Colon (tissue), 2 donors: ENCODE data around the gene CHMP1A.
"Not testable (repeated sequence)": the region's sequence is repeated elsewhere in the genome, so short reads cannot be mapped to it uniquely, and the experiment has no call there.

Experiments
- FAIRE-seq: peaks from 2 replicates; lab custom pipeline; 2012; peaks lifted over from hg19 to GRCh38; lab: Jason Lieb, UNC
- donor health status: control.
- donor health status: control.

CHMP1A gene

DNA sequence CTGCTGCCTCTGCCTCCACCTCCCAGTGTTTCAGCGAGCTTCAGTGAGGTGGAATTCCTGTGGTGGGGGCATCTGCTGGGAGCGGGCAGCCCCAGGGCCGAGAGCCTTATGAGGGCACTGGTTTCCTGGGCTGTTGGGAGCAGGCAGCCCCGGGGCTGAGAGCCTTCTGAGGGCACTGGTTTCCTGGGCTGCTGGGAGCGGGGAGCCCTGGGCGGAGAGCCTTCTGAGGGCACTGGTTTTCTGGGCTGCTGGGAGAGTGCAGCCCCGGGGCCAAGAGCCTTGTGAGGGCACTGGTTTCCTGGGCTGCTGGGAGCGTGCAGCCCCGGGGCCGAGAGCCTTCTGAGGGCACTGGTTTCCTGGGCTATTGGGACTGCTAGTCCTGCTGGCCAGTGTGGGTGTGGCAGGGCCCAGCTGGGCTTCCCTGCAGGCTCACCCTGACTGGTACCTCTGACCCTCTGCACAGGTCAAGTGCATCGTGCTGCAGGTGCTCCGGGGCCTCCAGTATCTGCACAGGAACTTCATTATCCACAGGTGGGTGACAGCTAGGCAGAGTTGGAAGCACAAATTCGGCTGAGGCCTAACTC lies 34.6 kb upstream of the CHMP1A start:
- FAIRE-seq, result no peak

DNA sequence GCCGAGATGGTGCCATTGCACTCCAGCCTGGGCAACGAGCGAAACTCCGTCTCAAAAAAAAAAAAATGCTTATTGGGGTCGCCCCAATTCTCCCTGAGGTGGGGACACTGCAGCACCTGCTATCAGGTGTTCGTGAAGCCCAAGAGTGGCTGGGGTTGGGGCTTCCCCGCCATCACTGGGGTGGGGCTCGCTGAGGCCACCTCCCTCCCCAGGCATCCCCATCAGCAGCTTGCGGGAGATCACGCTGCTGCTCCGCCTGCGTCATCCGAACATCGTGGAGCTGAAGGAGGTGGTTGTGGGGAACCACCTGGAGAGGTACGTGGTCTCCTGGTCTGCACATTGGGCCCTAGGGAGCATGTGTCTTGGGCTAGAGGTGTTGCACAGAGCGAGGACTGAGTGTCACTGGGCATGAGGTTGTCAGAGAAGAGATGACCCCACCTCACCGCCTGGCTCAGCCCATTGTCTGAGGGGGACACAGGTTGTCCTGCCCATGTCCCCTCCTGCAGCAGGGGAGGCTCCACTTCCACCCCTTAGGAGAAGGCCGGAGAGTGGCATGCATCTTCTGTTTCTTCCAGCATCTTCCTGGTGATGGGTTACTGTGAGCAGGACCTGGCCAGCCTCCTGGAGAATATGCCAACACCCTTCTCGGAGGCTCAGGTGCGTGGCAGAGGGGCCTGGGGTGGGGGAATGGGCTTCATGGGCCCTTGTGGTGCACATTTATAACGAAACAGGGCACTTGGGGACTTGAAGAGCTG lies 33.9 kb upstream of the CHMP1A start:
- no peak for FAIRE-seq

DNA sequence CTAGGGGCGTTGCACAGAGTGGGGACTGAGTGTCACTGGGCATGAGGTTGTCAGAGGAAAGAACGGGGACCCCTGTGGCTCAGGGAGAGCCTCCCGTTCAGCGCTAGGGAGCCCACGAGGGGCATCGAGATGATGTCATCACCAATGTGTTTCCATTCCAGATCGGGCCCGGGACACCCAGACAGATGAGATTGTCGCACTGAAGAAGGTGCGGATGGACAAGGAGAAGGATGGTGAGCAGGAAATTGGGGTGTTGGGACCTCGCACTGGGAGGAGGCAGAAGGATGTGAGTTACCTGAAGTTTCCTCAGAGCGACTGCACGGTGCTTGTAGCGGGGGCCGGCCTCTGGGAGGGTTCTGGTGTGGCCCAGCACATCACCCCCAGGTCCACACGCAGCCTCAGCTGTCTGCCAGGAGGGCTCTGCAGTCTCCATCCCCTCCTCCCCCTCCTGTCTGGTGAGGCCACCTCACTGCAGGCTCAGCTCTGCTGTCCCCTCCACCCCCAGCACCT lies 32.9 kb upstream of the CHMP1A start:
- no peak for FAIRE-seq

DNA sequence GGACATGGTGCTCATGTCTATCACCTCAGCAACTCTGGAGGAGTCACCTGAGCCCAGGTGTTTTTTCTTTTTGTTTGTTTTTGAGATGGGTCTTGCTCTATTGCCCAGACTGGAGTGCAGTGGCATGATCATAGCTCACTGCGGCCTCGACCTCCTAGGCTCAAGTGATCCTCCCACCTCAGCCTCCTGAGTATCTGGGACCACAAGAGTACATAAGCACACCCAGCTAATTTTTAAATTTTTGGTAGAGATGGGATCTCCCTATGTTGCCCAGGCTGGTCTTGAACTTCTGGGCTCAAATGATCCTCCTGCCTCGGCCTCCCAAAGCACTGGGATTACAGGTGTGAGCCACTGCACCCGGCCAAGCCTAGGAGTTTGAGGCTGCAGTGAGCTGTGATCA lies 32.1 kb upstream of the CHMP1A start:
- FAIRE-seq, result not testable (repeated sequence)

DNA sequence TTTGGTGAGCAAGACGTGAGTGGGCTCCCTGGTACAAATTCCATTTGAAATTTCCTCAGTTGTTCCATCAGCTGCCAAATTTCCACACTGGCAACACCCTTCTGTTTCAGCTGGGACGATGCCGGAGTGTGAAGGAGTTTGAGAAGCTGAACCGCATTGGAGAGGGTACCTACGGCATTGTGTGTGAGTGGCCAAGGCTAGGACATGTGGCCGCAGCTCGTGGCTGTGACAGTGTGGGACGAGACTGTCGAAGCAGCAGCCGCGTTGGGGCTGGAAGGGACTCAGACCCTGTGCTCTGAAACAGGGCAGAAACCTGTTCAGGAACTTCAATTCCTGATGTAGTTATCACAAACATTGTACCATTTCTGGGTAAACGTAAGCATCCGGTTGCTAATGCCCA lies 31.6 kb upstream of the CHMP1A start:
- FAIRE-seq, result no peak

DNA sequence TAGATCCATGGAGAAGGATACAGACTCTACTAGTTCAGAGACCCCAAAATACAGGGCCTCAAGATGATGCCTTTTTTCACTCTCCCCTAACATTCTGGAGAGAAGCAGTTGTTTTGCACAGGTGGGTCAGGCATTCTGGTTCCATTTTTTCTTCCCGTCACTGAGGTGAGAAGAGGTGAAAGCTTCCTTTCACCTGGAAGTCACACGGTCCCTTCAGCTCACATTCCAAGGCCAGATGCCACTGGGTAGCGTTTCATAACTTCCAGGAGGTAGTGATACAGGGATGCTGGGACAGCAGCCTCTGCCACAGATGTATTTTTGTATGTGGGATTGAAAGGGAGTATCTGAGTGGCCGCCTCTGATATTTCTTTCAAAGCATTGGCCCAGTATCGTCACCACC lies 30.9 kb upstream of the CHMP1A start:
- FAIRE-seq, result no peak

DNA sequence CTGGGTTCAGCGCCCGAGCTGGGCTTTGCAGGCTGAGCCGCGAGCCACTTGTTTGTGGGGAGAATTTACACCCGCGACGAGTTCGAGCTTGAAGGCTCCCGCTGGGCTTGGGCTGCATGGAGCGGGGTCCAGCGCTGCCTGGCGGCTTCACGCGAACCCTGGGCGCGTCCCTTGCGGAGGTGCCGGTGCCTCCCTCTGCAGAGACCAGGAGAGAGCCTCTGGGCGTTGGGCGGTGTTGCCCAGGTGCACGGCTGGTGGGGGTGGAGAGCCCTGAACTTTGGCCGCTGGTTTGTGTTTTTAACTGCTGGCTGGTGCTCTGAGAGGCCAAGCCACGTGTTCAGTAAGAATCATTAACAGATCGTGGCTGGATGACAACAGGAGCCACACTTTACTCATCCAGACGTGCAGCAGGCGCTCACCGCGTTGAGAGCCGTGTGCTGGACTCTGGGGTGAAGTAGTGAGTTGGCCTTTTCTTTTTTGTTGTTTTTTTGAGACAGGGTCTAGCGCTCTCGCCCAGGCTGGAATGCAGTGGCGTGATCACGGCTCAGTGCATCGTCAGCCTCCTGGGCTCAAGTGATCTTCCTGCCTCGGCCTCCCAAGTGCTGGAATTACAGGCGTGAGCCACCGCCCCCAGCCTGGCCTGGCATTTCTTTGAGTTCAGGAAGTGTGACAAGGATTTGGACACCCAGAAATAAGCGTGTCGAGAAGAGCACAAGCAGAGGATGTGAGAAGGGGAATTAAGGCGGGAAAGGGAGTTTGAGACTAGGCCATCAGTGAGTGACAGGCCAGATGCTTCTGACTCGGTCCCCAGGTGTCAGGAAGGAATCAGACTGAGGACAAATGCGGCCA lies 29.8 kb upstream of the CHMP1A start:
- no peak for FAIRE-seq

DNA sequence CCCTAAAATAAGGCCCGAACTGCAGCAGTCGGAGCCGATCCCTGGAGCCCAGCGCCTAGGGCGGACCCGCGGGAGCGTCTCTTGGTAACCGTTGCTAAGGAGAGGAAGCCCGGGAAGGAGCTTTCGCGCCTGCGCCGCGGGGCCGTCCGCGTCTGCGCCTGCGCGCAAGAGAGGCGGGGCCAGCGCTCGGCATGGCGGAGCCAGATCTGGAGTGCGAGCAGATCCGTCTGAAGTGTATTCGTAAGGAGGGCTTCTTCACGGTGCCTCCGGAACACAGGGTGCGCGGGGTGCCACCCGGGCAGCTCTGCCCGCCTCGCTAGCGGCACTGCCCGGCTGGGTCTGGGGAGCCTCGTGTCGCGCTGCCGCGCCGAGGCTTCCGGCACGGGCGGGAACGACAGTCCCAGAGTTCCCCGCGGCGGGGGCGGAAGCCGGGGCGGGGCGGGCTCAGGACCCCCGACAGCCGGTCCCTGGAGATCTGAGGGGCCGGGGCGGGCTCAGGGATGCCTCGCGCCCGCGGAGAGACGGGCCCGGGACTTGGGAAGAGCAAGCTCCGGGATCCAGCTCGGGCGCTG lies 29.1 kb upstream of the CHMP1A start, which contains the start of gene CDK10:
CDK10 (plus strand) TSS at position 170 of the 572 bp plus-strand sequence; CDS start at position 192, 22 bp downstream.
- FAIRE-seq, result no peak

DNA sequence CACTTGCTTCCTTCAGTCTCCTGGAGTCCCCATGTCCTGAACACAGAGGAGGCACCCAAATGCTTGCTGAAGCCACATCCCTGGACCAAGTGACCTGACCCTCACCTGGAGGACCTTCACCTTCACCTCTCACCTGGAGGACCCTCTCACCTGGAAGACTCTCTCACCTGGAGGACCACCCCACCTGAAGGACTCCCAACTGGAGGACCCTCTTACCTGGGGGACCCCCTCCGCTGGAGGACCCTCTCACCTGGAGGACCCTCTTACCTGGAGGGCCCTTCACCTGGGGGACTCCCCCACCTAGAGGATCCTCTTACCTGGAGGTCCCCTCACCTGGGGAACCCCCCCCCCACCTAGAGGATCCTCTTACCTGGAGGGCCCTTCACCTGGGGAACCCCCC lies 28.4 kb upstream of the CHMP1A start:
- FAIRE-seq, result no peak

DNA sequence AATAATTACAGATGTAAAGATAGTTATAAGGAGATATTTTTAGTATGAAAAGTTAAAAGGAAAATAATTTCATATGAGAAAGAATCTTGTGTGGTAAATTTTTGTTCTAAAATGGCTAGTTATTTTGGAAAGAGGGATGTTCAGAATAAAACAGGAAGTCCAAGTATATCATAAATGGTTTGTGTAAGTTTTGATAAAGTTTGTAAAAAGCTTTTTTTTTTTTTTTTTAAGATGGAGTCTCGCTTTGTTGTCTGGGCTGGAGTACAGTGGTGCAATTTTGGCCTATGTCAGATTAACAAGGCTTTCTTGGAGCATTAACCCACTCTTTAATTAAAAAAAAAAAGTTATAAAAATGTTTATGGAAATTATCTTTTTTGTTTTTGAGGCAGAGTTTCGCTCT lies 20.8 kb upstream of the CHMP1A start:
- no peak for FAIRE-seq

DNA sequence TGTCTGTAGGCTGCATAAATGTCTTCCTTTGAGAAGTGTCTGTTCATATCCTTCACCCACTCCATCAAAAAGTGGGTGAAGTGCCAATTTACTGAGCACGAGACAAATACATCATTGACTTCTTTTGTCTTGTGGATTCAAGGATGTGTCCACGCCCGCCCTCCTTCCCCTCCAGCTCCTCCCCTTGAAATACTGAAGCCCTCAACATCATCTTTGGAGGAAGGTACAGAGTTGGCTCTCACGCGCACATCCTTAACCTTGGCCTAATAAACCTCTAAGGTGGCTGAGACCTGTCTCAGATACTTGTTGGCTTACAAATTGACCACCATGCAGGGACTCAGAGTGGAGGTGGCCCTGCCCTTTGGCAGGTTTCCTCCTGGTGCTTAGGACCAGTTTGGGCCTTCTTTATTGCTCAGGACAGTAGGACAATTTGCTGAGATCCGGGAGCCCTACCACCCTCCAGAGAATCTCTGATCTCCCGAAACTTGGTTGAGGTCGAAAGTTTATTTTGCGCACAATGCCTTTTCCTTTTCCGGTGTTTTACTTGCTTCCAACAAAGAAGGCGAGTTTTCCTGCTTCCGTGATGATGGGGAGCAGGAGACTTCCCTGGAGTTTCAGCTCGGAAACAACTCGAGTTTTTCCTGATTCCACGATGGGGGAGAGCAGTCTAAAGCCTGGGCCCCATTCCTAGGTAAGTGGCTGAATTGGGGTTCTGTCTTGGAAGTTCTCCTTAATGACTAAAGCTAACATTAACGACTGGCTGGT lies 14.9 kb upstream of the CHMP1A start:
- FAIRE-seq, result no peak

DNA sequence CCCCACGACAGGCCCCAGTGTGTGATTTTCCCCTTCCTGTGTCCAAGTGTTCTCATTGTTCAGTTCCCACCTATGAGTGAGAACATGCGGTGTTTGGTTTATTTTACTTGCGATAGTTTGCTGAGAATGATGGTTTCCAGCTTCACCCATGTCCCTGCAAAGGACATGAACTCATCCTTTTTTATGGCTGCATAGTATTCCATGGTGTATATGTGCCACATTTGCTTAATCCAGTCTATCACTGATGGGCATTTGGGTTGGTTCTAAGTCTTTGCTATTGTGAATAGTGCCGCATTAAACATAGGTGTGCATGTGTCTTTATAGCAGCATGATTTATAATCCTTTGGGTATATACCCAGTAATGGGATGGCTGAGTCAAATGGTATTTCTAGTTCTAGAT lies 14.1 kb upstream of the CHMP1A start:
- FAIRE-seq, result not testable (repeated sequence)

DNA sequence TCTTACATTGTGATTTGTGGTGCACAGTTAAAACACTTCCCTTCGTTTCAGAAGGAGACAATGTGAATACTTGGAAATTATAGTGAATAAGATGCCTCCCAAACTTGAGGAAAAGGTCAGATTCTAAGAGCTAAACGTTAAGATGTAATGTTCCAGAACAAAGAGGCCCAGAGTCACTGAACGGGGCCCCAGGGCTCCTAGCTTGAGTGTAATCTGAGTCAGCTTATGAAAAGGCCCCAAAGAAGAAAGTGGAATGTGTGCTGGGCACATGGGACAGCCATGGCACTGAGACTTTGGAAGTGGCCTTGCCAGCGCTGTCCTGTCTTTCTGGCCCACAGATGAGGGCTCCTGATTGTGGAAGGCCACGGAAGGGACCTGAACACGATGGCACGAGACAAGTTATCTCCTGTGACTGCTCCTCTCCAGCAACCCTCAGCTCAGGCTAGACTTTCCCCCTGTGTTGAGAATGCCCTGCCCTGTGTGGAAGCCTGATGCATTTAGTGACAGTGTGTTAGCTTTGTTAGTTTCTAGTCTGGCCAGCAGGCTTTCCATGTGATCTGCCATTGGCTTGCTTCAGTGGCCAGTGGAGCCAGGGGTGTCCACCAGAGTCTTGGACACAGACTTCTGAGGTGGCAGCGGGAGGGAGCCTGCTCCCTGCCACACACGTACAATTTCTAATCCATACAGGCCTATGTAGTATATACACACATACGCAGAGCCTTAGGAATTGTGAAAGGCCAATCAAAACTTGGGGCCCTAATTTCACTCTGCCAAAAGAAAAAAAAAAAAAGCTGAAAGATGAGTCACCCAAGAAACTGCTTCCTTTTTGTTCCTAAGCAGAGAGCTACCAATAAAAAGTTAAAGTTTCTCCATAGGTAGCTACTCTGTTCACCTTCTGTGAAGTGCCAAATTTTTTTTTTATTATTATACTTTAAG lies 13.3 kb upstream of the CHMP1A start:
- FAIRE-seq, result no peak

DNA sequence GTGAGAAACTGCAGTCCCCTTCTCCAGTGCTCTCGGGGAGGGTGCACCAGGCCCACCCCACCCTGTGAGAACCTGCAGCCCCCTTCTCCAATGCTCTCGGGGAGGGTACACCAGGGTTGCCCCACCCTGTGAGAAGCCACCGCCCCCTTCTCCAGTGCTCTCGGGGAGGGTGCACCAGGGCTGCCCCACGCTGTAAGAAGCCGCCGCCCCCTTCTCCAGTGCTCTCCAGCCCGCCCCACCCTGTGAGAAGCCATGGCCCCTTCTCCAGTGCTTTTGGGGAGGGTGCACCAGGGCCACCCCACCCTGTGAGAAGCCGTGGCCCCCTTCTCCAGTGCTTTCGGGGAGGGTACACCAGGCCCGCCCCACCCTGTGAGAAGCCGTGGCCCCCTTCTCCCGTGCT lies 12.2 kb upstream of the CHMP1A start:
- FAIRE-seq, result no peak

DNA sequence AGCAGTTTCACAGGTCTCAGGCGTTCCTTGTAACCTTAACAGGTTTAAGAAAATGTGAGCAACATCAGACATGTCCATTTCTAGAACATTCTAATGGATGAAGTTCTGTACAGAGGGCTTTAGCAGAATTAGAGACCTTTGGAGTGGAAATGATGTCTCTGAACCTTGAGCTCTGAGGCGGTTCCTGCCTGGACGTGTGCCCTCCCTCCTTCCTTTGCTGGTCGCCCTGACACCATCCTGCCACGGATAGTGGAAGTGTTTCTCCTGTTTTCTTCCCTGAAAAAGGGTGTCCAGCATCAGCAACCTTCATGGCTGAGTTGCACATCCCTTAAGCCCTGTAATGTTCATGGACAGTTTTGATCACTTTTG lies 11.3 kb upstream of the CHMP1A start:
- FAIRE-seq, result no peak

DNA sequence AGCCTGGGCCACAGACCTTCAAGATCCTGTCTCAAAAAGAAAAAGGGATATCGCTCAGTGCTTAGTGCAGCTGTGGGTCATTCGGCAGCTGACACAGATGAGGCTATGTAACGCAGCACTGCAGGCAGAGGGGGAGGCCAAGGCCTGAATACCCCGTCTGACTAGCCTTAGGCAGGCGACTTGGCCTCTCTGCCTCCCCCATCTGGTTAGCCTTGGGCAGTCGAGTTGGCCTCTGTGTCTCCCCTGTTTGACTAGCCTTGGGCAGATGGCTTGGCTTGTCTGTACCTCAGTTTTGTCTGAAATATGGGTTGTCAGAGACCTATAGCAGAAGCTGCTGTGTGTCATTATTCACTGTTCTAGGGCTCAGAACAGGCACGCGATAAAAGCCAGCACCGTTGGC lies 10.1 kb upstream of the CHMP1A start:
- FAIRE-seq, result no peak

DNA sequence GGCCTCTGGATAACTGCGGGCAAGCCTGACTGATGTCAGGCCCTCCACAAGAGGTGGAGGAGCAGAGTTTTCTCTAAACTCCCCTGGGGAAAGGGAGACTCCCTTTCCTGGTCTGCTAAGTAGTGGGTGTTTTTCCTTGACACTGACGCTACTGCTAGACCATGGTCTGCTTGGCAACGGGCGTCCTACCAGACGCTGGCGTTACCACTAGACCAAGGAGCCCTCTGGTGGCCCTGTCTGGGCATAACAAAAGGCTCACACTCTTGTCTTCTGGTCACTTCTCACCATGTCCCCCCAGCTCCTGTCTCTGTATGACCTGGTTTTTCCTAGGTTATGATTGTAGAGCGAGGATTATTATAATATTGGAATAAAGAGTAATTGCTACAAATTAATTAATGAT lies 9.5 kb upstream of the CHMP1A start:
- FAIRE-seq, result not testable (repeated sequence)

DNA sequence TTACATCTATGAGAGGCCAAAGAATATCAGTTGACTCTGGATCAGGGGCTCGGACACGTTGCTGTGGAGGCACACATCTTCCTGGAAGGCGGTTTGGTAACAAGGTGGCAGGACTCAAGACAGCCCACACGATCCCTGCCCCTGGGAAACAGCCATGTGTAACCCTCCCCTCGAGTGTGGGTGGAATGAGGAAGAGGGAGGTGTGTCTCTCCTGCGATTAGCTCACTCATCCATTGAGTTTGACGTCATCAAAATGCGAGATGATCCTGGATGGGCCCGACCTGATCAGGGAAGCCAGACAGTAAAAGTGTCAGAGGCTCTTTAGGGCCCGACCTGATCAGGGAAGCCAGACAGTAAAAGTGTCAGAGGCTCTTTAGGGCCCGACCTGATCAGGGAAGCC lies 6.7 kb upstream of the CHMP1A start:
- not testable (repeated sequence) for FAIRE-seq

DNA sequence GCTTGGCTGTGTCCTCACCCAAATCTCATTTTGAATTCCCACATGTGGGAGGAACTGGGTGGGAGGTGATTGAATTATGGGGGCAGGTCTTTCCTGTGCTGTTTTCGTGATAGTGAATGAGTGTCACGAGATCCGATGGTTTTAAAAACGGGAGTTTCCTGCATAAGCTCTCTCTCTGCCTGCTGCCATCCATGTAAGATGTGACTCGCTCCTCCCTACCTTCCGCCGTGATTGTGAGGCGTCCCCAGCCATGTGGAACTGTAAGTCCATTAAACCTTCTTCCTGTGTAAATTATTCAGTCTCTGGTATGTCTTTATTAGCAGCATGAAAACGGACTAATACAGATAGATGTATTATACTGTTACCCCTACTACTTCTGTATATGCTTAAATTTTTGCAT lies 3.7 kb upstream of the CHMP1A start:
- FAIRE-seq, result no peak

DNA sequence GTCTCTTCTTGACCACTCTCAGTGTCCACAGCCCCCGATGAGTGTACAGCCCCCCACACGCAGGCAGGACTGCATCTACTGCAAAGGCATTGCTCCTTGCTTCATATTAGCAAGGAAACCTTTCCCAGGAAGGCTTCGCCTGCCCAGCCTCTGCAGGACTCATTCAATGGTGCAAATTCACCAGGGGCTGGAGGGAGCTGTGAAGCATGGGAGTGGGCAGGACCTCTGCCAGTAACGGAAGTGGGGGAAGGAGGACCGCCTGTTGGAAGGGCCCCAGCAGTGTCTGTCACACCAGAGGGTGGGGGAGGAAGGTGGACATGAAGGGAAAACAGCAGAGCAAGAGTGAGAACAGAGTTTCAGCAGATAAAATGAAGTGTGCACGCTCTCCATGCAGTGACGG lies 2.6 kb upstream of the CHMP1A start:
- no peak for FAIRE-seq
